Uterus (tissue), 2 donors: ENCODE data around the gene DGKG.

ENCODE experiments used
- CTCF ChIP-seq, 4 experiments: fragments of 200-600 bp in 2 of 4; fragments of 450-650 bp in 2 of 4; sonication (generic) in 2 of 4; IDR thresholded peaks; one replicate each; pipeline ENCODE4 v1.5.1; 2016 to 2019; ENCODE audit warnings: antibody characterized with exemption in 4 of 4, mild to moderate bottlenecking in 2 of 4, moderate library complexity in 1 of 4
- POLR2A ChIP-seq, 2 donors: fragments of 450-650 bp; IDR thresholded peaks; one replicate each; pipeline ENCODE4 v1.6.1; 2016; ENCODE audit warnings: antibody characterized with exemption in 2 of 2, mild to moderate bottlenecking in 1 of 2, moderate library complexity in 1 of 2

GRCh38 chr3:186333256-186333655, 28.8 kb downstream of the DGKG start:
- no peak for TF ChIP-seq CTCF (IDR thresholded peaks at IDR 0.05)
- TF ChIP-seq POLR2A (IDR thresholded peaks at IDR 0.05): no peak
